Activated CD4-positive, alpha-beta T cell treated with anti-CD3 and anti-CD28 coated beads for 48 hours (primary cell): Measurements from ENCODE around the gene IL17RA.

Source experiments
- DNase-seq: peaks from one replicate; pipeline ENCODE4 v3.0.0-alpha.2; 2020

IL17RA gene

GRCh38 chr22:17159504-17159951 lies 74.7 kb downstream of the IL17RA start:
- DNase-seq: peak; percentile 86

GRCh38 chr22:17161991-17162390 lies 77.2 kb downstream of the IL17RA start:
- no peak for DNase-seq

- no peak for DNase-seq
Measured at GRCh38 chr22:17162731-17163130, 77.9 kb downstream of the IL17RA start.

GRCh38 chr22:17164392-17165024 lies 79.7 kb downstream of the IL17RA start:
- DNase-seq: no peak
